ENCODE measurements around the gene EPHX1. TPM values are rescaled to one million over a fixed set of nuclear protein-coding genes. Genes with fewer than 3 reads are reported as not detected.

The EPHX1 gene
- polyA plus RNA-seq, 12 donors = 18.5 to 47.9 (median 32.4) TPM; not detected in 1

DNA sequence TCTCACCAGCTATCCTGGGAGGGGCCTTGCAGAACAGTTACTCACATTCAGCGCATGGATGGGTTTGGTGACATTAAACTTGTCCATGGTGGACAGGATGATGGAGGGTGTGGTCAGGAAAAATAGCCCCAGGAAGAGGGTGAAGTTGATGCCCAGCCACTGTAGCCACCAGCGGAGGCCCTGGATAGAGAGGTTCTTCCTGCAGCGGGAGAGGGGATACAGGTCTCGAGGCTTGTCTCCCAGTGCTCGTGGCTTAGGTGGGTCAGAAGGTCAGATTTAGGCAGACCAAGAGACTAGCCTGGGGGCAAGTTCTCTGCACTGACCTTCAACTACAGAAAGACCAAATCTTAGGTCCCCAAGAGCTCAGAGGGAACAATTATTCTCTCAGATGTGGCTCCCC lies 49.2 kb downstream of the EPHX1 start:
- no peak for DNase-seq

DNA sequence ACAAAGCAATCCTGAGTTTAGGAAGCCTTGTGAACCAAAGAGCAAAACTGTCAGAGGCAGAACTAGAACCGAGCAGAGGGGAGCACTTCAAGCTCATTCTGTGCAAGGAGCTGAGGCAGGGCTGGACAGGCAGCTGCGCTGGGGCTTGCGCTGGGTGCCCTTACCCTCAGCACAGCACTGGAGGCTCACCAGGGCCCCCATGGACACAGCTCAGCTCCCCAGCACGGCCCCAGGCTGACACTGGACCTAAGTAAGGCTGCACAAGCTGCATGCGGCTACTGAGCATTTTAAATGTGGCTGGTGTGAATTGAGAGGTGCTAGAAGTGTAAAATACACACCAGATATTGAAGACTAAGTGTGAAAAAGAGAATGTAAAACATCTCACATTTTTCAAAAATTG lies 50.2 kb downstream of the EPHX1 start:
- no peak for DNase-seq

DNA sequence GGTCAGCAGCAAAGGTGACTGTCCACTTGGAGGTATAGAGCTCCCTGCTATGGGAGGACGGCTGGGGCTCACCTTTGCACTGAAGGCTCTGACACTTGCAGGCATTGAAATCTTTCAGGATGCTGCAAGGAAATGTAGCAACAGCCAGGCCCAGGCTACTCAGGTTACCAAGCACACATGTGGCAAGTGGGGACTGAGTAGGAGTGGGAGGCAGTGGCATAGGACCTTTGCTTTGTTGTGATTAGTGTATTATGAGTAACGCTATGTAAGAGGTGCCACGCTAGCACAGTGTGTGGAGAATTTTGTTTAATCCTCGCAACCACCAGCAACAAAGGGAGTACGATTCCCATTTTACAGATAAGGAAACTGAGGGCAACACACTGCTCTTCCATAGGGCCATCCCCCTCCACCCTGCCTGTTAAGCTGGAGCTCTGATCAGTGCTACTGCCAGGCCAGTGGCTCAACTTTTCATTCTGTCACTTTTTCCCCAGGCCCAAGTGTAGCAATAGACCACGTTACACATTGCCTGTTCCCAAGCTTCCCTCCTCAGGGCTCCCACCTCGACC lies 51.0 kb downstream of the EPHX1 start:
- no peak for DNase-seq

DNA sequence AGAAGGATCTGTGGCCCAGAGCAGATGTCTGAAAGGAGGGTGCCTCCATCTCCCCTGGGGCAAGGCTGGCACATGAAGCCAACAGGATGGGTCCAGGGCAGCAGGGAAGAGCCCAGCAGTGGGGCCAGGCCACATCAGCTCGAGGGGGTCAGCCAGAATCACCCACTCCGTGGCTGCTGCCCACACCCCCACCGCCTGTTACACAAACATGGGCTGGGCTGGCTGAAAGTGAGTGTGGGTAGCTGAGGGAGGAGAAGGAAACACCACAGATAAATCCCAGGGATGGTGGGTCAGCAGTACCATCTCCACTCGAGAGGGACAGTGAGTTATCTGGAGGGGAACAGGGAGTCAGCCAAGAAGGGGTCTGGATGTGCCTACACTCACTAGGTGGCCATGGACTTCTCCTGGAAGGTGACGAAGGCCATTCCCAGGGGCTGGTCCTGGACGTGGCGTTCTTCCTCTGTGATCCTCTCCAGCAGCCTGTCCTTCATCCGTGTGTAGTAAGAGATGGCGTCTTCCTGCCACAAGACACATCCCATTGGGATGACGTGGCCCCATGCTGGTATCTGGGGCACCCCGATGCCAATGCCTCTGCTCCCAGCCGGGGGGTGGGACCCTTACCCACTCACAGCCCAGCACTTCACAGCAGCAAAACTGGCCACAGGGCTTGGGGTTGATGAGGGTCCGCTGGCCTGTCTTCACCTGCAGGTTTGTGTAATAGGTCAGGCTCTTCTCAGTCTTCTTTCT lies 52.1 kb downstream of the EPHX1 start:
- no peak for DNase-seq

DNA sequence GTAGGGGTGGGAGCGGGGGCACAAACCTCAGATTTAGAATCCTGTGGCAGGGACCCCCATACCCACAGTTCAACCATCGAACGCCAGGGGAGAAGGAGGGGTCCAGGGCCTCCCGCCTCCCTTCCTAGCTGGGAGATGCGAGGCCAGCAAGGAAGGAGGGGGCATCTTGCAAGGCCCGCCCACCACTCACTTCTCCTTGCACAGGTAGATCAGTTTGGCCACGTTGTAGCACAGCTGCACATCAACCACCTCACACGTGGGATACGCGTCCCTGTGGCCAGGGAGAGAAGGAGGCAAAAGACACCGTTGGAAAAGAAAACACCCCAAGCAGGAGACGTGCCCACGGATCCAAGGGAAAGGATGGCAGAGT lies 52.6 kb downstream of the EPHX1 start:
- DNase-seq = no peak

DNA sequence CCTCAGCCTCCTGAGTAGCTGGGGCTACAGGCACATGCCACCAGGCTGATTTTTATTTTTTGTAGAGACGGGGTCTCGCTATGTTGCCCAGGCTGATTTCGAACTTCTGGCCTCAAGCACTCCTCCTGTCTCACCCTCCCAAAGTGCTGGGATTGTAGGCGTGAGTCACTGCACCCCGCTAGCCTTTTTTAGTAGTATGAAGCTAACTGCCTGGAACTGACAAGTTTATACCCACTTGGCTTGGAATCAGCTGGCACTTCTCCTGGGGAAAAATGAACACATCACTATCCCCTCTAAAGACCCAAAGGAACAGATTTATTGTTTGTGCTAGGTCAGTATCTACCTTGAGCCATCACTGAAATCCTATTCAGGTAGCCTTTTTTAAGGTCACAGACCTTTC lies 53.2 kb downstream of the EPHX1 start:
- no peak for DNase-seq

DNA sequence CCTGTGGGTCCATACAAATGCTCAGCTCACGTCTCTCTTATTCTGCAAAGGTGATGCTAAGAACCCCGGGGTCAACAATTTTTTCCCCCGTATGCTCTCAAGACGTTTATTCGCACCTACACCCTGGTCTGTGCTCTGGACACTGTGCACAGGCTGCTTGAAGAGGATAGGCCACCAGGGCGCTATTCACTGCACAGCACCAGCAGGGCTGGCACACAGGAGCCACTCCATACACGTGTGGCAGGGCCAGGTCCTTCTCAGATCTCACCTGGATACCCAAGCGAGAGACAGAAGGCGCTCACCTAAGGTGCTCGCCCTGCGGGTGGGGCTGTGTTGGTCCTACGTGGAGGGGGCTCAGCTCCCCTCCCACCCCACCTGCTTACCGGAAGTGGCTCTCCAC lies 55.6 kb downstream of the EPHX1 start:
- no peak for DNase-seq

DNA sequence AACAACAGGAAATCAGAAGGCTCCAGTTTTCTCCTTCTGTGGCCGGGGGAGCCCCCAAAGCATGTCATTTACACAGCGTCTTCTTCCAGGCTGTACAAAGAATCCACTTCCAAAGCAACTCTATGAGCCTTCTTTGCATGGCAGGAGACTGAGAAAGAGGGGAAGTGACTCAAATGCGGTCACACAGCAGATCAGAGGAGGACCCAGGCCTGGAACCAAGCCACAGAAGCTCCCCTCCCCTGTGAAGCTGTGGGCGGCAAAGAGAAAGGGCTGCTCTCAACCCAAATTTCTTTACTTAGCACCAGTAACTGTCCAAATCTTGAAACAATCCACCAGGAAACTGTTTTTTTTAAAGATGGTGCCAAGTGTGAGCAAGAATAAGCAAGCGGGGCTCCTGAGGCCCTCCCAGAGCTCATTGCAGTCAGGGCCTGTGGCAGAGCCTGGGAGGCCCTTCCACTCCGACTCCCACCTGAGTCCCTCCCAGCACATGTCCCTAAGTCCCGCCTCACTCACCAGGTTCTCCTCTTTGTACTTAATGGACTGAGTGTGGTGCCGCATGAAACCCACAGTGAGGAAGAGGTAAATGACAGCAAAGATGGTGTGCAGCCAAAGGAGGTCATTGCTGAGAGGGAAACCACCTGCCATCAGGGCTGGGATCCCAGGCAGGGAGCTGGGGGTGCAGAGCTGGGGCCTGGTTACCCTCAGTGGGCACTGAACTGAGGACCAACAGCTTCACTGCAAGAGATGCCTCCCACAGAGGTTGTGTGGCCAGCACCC lies 56.3 kb downstream of the EPHX1 start:
- no peak for DNase-seq

DNA sequence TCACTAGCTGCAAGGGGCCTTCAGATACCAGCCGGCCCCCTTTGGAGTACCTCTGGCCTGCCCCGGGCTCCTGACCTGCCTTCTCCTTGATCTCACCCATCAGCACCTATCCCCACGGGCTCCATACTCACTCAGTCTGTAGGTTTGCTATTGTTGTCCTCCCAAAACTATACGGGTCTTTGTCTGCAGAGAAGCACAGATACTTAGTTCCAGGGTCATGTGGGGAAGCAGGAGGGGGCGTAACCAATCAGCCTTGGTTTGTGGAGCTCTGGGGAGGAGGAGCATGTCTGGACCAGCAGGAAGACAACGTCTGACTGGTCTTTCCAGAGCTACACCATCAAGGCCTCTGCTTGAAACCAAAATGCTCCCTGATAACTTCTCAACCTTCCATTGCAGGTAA lies 57.1 kb downstream of the EPHX1 start:
- no peak for DNase-seq

DNA sequence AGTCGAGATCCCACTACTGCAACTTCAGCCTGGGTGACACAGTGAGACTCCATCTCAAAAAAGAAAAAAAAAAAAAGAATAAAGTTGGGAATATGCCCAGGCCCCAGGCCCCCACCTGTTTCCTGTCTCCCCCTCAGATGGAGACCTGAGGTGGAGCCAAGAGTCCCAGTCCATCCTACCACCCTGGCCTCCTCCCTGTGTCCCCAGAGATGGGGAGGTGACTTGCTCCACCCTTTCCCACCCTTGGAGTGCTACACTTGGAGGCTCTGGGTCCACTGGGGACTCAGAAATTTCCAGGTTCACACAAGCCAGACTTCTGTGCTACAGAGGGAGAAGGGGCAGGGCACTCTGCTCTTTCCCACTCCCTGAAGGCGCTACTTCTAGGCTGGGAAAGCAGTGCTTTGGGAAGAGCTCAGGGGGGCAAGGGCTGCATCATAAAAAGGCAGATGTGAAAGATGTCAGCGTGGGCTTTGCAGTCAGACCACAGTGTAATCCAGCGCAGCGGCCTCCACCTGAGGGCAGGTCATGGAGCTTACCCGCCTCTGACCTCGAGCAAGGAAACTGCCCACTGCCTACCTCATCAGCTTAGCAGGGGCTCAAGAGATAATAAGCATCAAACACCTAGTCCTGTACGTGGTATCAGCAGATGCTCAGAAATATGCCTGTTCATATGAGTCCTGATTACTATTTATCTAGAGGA lies 58.9 kb downstream of the EPHX1 start:
- DNase-seq = no peak

DNA sequence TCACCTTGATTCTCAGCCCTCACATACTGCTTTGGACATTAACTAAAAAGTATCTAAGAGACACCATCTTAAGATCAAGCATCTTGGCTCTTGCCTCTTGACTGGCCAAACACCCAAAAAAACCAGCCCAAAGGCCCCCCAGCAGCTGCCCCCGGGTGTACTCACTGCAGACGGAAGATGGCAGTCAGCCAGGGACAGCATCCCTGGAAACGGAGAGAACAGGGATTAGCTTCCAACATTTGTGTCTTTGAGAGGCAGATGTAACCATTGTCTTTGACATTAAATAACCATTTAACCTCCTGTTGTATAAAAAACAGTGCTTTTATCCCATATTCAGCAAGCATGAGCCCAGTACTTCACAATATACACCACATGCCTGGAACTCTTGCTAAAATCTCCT lies 61.0 kb downstream of the EPHX1 start:
- DNase-seq = no peak

DNA sequence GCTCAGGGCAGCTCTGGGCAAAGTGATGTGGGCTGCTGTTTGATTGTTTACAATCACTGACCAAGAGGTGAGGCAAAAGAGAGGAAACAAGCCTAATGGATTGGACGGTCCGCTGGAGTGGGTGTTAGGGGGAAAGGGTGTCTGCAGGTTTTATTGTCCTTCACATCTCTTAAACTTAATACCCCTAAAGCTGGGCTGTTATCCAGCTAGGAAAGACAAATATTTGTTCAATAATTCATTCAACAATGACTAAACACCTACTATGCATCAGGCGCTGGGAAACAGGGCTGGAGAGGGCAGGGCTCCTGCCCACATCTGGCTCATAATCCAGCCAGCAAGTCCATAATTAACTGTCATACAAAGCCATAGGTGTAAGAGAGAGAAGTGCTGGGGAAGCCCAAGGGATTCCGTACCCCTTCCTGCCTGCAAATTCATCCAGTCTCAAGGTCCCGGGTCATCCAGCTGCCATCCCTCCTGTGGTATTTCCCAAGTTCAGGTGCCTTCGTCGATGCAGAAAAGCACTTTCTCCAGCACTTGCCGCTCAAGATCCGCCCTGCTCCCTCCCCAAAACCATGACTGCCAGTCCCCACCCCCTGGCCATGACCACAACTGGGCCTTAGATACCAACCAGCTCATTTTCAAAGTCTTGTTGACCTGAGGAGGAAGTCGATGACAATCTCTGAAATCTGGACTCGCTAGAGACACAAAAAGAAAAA lies 61.6 kb downstream of the EPHX1 start:
- DNase-seq = no peak

DNA sequence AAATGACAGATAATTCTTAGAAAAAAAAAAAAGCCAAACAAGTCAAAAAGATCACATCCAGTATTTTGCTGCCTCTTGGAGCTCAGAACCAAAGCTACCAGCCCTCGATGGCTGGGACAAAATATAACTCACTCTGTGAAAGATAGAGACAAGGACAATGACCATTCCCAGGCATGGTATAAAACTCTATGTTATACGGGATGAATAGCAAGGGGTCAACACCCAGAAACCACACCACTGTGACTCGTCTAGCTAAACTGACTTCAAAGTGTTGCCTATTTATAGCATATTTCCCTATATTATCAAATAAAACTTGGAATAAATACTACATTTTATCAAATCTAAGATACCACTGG lies 62.1 kb downstream of the EPHX1 start:
- no peak for DNase-seq

DNA sequence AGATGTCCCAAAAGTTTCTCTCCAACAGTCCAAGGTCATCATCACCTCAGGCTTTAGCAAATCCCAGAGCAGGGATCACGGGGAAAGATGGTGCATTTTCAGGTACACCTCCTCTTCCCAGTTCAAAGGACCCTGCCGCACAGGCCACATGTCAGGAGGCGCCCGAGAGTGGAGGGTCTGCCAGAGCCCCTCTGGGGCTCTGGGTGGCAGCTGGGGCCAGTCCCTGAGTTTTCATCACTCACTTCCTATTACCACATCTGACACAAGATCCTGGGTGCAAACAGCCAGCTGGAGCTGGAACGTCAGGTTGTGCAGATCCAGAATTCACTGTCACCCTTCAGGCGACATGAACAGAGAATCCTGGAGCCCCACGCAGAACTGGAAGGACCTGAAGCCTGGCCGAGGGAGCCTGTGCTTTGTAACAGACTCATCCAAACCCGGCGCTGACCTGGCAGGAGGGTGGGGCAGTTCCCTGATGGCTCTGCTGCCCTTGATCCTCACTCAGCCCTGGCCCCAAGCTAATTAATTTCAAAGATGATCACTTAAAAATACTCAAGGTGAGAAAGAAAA lies 63.4 kb downstream of the EPHX1 start:
- no peak for DNase-seq

DNA sequence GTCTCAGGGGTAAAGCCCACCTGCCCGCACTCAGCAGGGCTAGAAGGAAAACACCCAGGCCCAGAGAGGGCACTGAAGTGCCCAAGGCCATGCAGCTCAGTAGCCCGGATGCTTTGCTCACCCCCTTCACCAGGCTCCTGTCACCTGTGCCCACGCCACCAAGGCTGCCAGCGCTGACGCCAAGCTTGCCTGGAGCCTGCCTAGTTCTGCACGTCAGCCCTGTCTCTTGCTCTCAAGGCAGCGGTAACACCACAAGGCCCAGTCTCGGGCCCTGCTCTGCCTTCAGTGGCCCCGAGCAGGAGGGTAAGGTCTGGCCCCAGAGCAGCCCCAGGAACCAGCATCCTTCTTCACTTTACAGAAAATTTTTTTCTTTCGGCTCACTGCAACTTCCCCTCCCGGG lies 64.5 kb downstream of the EPHX1 start:
- DNase-seq = no peak

DNA sequence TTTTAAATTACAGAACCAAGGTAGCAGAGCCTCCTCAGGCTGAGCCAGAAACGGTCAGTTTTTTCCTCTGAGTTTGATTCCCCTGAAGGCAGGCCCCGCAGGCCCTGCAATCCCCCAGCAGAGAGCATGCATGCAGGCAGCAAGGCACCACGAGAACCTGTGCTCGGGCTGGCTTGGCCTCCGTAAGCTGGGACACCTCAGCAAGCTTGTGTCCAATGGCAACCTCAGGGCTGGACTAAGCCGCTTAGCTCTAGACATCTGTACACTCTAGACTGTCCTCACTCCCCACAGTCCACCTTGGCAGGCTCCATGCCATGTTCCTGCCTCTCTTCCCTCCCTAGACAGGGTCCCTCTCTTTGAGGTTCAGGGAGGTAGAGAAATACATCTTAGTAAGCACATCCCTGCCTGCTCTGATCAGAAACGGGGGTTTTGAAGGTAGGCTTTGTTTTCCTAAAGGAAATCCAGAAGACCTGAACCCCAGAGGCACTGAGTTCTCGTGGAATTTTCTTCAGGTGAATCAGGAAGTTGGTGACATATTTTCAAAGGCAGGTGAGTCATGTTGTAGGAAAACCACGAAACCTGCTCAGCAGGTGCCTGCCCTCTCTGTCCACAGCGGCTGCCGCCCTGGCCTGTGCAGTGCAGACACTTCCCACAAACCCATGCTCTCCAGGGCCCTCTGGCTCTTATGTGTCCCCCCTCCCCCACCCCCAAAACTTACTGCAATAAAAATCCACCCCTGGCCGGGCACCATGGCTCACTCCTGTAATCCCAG lies 65.3 kb downstream of the EPHX1 start:
- DNase-seq = no peak

DNA sequence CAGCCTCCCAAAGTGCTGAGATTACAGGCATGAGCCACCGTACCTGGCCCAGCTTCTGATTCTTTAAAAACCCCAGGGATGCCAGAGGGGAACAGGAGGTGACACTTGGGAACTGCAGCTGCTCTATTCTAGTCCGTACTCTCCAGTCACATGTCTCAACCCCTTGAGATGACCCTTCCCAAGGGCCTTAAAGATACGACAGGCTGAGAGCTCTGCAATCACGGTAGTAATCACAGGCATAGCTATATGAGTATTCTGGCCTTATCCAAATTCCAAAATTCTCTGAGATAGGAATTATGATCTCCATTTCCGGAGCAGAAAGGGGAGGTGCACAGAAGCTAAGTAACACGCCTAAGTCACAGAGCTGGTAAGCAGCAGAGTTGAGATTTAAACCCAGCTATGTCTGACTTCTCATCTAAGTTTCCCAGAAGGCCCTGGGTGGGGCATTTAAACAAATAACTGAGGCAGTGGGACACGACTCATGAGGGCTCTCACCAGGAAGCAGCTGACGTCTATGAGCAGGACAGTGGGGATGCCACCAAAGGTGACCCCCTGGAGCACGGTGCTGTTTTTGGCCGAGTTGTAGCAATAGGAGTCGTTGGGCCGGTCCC lies 67.1 kb downstream of the EPHX1 start:
- DNase-seq = no peak

DNA sequence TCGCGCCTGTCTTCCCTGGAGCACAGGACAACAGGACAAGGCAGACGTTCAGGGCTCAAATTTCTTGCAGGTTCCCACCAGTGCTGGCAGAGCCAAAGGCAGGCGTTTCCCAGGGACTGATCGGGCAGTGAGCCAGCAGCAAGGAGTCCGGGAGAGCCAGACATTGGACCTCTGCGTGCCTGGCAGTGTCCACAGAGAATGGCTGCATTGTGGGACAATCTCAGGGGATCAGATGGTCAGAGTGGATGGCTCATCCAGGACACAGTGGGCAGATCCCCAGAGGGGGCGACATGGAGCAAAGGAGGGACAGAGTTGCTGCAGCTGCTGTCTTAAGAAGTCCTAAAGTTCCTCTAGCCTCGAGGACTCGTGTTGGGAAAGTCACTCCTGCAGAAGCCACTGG lies 67.7 kb downstream of the EPHX1 start:
- peak; percentile 32 for DNase-seq

DNA sequence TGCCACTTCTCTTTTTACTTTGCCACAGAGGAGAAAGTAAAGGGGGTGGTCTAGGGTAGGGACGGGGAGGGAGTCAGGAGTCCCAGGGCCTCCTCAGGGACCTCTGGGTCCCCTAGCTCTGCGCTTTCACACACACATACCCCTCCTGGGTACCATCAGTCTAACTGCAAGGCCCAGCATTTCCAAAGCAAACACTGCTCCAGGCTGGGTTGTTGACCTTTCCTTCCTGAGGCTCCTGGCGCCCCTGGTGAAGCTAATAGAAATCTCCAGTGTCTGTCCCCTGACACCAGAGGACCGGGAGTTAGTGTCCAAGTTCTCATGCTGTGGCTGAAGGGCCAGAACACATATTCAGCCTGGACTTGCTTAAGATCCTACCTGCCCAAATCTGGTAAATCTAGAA lies 68.4 kb downstream of the EPHX1 start:
- no peak for DNase-seq

DNA sequence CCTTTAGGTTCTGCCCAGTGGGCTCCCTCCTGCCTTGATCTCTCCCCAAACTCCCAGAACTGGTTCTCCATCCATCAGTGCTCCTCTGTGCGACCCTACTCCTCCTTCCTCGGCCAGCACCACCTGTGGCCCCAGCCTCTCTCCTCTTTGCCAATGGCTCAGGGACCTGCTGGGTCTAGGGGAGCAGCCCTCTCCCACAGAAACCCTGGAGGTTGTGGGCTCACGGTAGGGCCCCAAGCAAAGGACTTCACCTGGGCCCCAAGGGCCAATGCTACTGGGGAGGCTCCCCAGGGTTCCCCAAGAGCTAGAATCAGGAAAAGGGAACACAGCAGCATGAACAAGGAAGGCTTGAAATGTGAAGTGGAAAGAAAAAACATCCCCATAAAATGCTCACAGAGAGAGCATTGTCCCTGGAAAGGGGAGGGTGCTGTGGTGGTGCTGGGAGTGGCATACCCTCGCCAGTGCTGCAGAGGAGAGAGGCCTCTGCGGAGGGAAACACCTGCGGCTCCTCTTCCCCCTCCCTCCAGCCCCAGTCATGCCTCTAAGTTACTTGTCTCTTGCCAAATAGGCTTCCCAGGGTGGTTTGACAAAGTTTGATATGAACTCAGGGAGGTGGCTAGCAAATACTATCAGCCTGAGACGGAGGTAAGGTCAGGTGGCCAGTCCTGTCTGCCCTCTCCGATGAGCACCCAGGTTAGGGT lies 69.7 kb downstream of the EPHX1 start:
- DNase-seq = no peak

Measured in muscle of arm (tissue), 12 donors.